Muscle layer of colon (tissue), 2 donors: Measurements from ENCODE around the gene AARS2.

Experiments
- H3K27ac ChIP-seq: one replicate; pipeline ENCODE4 v1.7.0; 2013; ENCODE audit warnings: low read depth, mild to moderate bottlenecking, low read length, moderate library complexity
- H3K27me3 ChIP-seq, 2 donors: one replicate each; pipeline ENCODE4 v1.7.0; 2013; ENCODE audit warnings: low read length in 2 of 2, mild to moderate bottlenecking in 2 of 2; ENCODE audit not compliant: insufficient read depth in 2 of 2, control insufficient read depth in 1 of 2
- H3K36me3 ChIP-seq: one replicate; pipeline ENCODE4 v1.7.0; 2013; ENCODE audit warnings: mild to moderate bottlenecking, low read length; ENCODE audit not compliant: insufficient read depth
- H3K4me1 ChIP-seq: one replicate; pipeline ENCODE4 v1.7.0; 2013; ENCODE audit warnings: mild to moderate bottlenecking, low read length; ENCODE audit not compliant: insufficient read depth
- H3K4me3 ChIP-seq, 2 donors: one replicate each; pipeline ENCODE4 v1.7.0; 2013; ENCODE audit warnings: low read length in 2 of 2, low read depth in 1 of 2, mild to moderate bottlenecking in 1 of 2, moderate library complexity in 1 of 2
- H3K9ac ChIP-seq: one replicate; pipeline ENCODE4 v1.7.0; 2013; ENCODE audit warnings: low read length
- H3K9me3 ChIP-seq: one replicate; pipeline ENCODE4 v1.7.0; 2013; ENCODE audit warnings: mild to moderate bottlenecking, low read length
- donor health status: abdominal sarcoma.
- donor health status: Adenocarcinoma of cecum.

AARS2 gene

DNA sequence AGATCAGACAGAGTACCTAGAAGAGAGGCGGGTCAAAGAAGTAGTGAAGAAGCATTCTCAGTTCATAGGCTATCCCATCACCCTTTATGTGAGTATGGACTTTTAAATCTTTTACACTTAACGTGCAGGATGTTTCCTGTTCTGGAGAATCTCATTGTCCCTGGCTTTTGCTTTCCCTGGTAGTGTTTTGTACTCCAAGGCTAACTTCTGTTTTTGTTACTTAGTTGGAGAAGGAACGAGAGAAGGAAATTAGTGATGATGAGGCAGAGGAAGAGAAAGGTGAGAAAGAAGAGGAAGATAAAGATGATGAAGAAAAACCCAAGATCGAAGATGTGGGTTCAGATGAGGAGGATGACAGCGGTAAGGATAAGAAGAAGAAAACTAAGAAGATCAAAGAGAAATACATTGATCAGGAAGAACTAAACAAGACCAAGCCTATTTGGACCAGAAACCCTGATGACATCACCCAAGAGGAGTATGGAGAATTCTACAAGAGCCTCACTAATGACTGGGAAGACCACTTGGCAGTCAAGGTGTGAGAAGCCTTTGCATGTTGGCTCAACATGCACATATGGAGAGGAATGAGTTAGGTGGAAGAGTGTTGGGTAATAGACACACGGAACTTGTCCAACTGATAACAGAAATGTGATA is 63.0 kb downstream of the AARS2 start:
- Histone ChIP-seq H3K9ac (no peak overlapping the region), H3K27ac (no peak overlapping the region), H3K27me3 (no peaks in the 10 kb centered on the region), H3K9me3 (no peaks in the 10 kb centered on the region), H3K36me3 (peaks cover 63% of the 10 kb centered on the region), H3K4me1 (peaks cover 16% of the 10 kb centered on the region), H3K4me3 (no peak overlapping the region)
